Activated naive CD8-positive, alpha-beta T cell treated with anti-CD3 and anti-CD28 coated beads, Interleukin-2, amount 50 U/mL, for 24 hours (primary cell): Measurements from ENCODE around the gene ZNF609.

ENCODE experiments used
- ATAC-seq: fragments of 150-1000 bp; cut with Tn5 transposase; one replicate; pipeline ENCODE4 v1.10.0; 2021
- DNase-seq: peaks from one replicate; pipeline ENCODE4 v3.0.0; 2021
- H3K27ac Mint-ChIP-seq: one replicate; pipeline ENCODE4 v1.8.0; 2021; ENCODE audit warnings: mild to moderate bottlenecking, mixed read lengths
- H3K27me3 Mint-ChIP-seq: one replicate; pipeline ENCODE4 v1.8.0; 2021; ENCODE audit warnings: mixed read lengths
- H3K36me3 Mint-ChIP-seq: one replicate; pipeline ENCODE4 v1.8.0; 2021; ENCODE audit warnings: low read depth, mixed read lengths
- H3K4me1 Mint-ChIP-seq: one replicate; pipeline ENCODE4 v1.8.0; 2021; ENCODE audit warnings: mixed read lengths
- H3K4me3 Mint-ChIP-seq: one replicate; pipeline ENCODE4 v1.8.0; 2021; ENCODE audit warnings: mild to moderate bottlenecking, moderate library complexity, mixed read lengths
- H3K9me3 Mint-ChIP-seq: one replicate; pipeline ENCODE4 v1.8.0; 2021; ENCODE audit warnings: mixed read lengths

The ZNF609 gene

GRCh38 chr15:64507293-64507802 lies 47.0 kb downstream of the ZNF609 start:
- peaks cover 78% of the 10 kb centered on the region for H3K4me1 Mint-ChIP-seq
- no peaks in the 10 kb centered on the region for H3K27me3 Mint-ChIP-seq
- DNase-seq (peak; percentile 39), ATAC-seq (peak; percentile 95)
- peak overlapping the region; percentile 33 for H3K27ac Mint-ChIP-seq
- H3K4me3 Mint-ChIP-seq: no peak overlapping the region
- no peaks in the 10 kb centered on the region for H3K9me3 Mint-ChIP-seq
- peaks cover 5% of the 10 kb centered on the region for H3K36me3 Mint-ChIP-seq

DNA sequence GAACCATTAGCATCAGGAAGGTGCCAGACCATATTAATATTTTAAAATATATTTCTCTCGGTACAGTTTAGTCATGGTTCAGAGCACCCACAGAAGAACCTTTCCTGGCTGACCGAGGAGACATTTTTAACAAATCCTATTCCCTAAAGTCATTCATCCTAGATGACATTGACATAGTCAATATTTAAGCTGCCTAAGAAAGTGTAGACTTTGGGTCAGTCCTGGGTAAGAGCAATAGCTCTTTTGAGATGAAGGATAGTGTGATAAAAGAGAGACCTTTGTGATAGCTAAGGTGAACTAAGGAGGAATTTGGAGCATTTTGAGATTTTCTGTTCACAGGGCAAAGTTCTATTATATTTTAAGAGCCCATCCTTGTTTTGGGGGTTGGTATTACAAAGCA lies 47.5 kb downstream of the ZNF609 start:
- Mint-ChIP-seq H3K4me1 (peaks cover 75% of the 10 kb centered on the region), H3K36me3 (peaks cover 3% of the 10 kb centered on the region), H3K9me3 (no peaks in the 10 kb centered on the region), H3K4me3 (no peak overlapping the region), H3K27me3 (no peaks in the 10 kb centered on the region), H3K27ac (peak overlapping the region; percentile 33)
- no peak for ATAC-seq
- no peak for DNase-seq

DNA sequence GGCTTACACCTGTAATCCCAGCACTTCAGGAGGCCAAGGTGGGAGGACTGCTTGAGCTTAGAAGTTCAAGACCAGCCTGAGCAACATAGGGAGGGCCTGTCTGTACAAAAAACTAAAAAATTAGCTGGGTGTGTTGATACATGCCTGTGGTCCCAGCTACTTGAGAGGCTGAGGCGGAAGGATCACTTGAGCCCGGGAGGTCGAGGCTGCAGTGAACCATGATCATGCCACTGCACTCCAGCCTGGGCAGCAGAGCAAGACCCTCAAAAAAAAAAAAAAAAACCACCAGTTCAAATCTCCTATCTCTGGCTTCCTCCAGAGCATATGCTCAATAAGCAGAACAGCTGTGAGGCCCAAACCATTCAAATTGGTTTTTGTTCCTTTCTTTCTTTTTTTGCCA lies 53.4 kb downstream of the ZNF609 start:
- no peak for DNase-seq
- no peak overlapping the region for H3K4me3 Mint-ChIP-seq
- no peaks in the 10 kb centered on the region for H3K27me3 Mint-ChIP-seq
- no peak for ATAC-seq
- H3K27ac Mint-ChIP-seq: peak overlapping the region; percentile 40
- H3K9me3 Mint-ChIP-seq: no peaks in the 10 kb centered on the region
- H3K36me3 Mint-ChIP-seq: peaks cover 14% of the 10 kb centered on the region
- peaks cover 66% of the 10 kb centered on the region for H3K4me1 Mint-ChIP-seq

GRCh38 chr15:64515196-64515595 lies 54.8 kb downstream of the ZNF609 start:
- Mint-ChIP-seq H3K36me3 (peaks cover 14% of the 10 kb centered on the region), H3K9me3 (no peaks in the 10 kb centered on the region), H3K4me3 (no peak overlapping the region), H3K27ac (no peak overlapping the region), H3K4me1 (peaks cover 59% of the 10 kb centered on the region), H3K27me3 (no peaks in the 10 kb centered on the region)
- DNase-seq: no peak
- ATAC-seq: no peak

GRCh38 chr15:64515825-64516224 lies 55.4 kb downstream of the ZNF609 start:
- H3K9me3 Mint-ChIP-seq: no peaks in the 10 kb centered on the region
- no peak overlapping the region for H3K27ac Mint-ChIP-seq
- H3K4me1 Mint-ChIP-seq: peaks cover 53% of the 10 kb centered on the region
- no peak for DNase-seq
- no peaks in the 10 kb centered on the region for H3K27me3 Mint-ChIP-seq
- no peak for ATAC-seq
- H3K4me3 Mint-ChIP-seq: no peak overlapping the region
- H3K36me3 Mint-ChIP-seq: peaks cover 14% of the 10 kb centered on the region

- Mint-ChIP-seq H3K4me1 (peaks cover 38% of the 10 kb centered on the region), H3K4me3 (no peak overlapping the region), H3K27me3 (no peaks in the 10 kb centered on the region), H3K36me3 (peaks cover 11% of the 10 kb centered on the region), H3K27ac (no peak overlapping the region), H3K9me3 (no peaks in the 10 kb centered on the region)
- no peak for ATAC-seq
- no peak for DNase-seq
Measured at GRCh38 chr15:64519897-64520296, 59.5 kb downstream of the ZNF609 start.

DNA sequence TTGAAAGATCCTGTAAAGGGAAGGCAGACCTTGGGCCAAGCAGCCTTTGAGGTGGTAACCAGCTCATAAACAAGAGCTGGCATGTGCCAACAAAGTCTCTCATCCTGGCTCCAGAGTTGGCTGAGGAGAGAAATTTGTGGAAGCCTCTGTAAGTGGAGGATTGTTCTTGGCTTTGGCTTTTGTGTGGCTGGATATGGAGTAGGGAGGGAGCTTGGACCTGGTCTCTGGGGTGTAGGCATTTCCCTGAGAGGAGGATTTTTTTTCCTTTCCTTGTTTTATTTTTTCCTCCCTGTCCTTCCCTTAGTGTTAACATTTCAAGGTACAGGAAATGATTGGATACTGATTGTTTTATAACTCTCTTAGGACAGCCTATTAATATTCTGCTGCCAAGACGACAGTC lies 60.8 kb downstream of the ZNF609 start:
- DNase-seq: no peak
- H3K4me1 Mint-ChIP-seq: peaks cover 39% of the 10 kb centered on the region
- H3K27ac Mint-ChIP-seq: no peak overlapping the region
- no peaks in the 10 kb centered on the region for H3K9me3 Mint-ChIP-seq
- no peak overlapping the region for H3K4me3 Mint-ChIP-seq
- H3K27me3 Mint-ChIP-seq: no peaks in the 10 kb centered on the region
- ATAC-seq: no peak
- H3K36me3 Mint-ChIP-seq: peaks cover 11% of the 10 kb centered on the region

- peaks cover 39% of the 10 kb centered on the region for H3K4me1 Mint-ChIP-seq
Measured at GRCh38 chr15:64521726-64522164, 61.4 kb downstream of the ZNF609 start.

DNA sequence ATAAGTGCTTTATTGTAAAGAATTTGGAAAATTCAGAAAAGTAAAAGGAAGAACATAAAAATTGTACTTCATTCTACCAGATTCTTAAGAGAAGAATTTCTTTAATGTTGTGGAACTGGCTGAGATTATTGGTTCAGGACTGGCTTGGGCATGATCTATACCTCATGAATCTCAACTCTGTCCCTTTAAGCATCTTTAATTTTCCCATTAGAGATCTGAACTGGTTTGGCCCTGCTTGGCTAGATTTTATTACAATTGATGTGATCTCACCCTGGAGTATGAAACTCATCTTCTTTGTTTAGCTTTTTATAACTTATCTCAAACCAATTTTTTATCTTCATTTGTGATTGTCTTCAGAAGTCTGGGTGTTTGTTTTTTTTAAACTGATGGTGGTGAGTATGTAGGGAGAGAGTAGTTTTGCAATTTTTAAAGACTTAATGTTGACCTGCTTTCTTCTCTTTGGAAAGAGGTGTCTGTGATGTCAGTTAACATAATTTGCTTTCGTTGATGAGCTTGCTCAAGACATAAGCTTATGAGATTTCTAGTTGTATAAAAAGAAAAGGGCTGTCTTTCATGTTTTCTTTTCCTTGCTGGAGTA lies 61.9 kb downstream of the ZNF609 start:
- no peak for ATAC-seq
- no peaks in the 10 kb centered on the region for H3K9me3 Mint-ChIP-seq
- no peak for DNase-seq
- H3K27ac Mint-ChIP-seq: no peak overlapping the region
- H3K4me3 Mint-ChIP-seq: no peak overlapping the region
- no peaks in the 10 kb centered on the region for H3K27me3 Mint-ChIP-seq
- H3K4me1 Mint-ChIP-seq: peaks cover 40% of the 10 kb centered on the region
- H3K36me3 Mint-ChIP-seq: peaks cover 7% of the 10 kb centered on the region

More at GRCh38 chr15:64521726-64522164, 61.4 kb downstream of the ZNF609 start:
- H3K27ac Mint-ChIP-seq: no peak overlapping the region
- H3K27me3 Mint-ChIP-seq: no peaks in the 10 kb centered on the region
- ATAC-seq (peak; percentile 33), DNase-seq (no peak)
- no peaks in the 10 kb centered on the region for H3K9me3 Mint-ChIP-seq
- H3K36me3 Mint-ChIP-seq: peaks cover 10% of the 10 kb centered on the region
- no peak overlapping the region for H3K4me3 Mint-ChIP-seq

GRCh38 chr15:64523240-64523639 lies 62.9 kb downstream of the ZNF609 start:
- peaks cover 40% of the 10 kb centered on the region for H3K4me1 Mint-ChIP-seq
- H3K27ac Mint-ChIP-seq: no peak overlapping the region
- ATAC-seq (no peak), DNase-seq (no peak)
- H3K4me3 Mint-ChIP-seq: no peak overlapping the region
- H3K27me3 Mint-ChIP-seq: no peaks in the 10 kb centered on the region
- H3K36me3 Mint-ChIP-seq: peaks cover 7% of the 10 kb centered on the region
- no peaks in the 10 kb centered on the region for H3K9me3 Mint-ChIP-seq

- Mint-ChIP-seq H3K9me3 (no peaks in the 10 kb centered on the region), H3K4me1 (peaks cover 34% of the 10 kb centered on the region), H3K4me3 (no peak overlapping the region), H3K27ac (no peak overlapping the region), H3K36me3 (peaks cover 8% of the 10 kb centered on the region), H3K27me3 (no peaks in the 10 kb centered on the region)
- no peak for ATAC-seq
- no peak for DNase-seq
Measured at GRCh38 chr15:64524778-64525177, 64.4 kb downstream of the ZNF609 start.

- Mint-ChIP-seq H3K36me3 (peaks cover 13% of the 10 kb centered on the region), H3K4me1 (peaks cover 43% of the 10 kb centered on the region), H3K27ac (no peak overlapping the region), H3K4me3 (no peak overlapping the region), H3K27me3 (no peaks in the 10 kb centered on the region), H3K9me3 (no peaks in the 10 kb centered on the region)
- ATAC-seq (no peak), DNase-seq (no peak)
Measured at GRCh38 chr15:64525828-64526530, 65.6 kb downstream of the ZNF609 start.

DNA sequence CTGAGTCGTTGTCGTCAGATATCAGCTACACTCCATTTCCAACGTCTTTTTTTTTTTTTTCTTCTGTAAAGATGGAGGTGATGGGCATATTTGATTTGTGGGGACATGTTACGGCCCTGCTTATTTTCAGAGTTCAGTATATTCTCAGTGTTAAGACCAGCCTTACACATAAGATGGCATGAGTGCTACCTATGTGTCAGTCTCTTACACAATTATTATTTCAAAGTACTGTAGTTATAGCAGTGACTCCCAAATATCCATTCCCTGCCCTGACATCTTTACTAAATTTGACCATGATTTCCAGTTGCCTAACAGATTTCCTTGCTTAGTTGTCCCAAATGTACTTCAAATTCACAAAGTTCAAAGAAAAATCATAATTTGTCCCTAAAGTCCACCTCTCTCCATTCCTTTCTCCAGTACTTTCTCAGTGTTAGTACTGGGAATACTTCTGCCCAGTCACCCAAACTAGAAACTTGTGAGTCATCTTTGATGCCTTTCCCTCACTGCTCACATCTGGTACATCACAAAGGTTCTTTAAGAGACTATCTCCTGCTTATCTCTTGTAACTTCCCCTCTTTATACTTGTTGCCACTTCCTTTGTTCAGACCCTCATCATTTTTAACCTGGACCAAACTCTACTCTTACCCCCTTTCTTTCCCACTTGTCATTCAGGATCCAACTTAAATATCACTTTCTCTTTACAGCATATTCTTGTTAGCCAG lies 67.0 kb downstream of the ZNF609 start:
- DNase-seq (no peak), ATAC-seq (peak; percentile 73)
- H3K27me3 Mint-ChIP-seq: no peaks in the 10 kb centered on the region
- no peak overlapping the region for H3K27ac Mint-ChIP-seq
- H3K36me3 Mint-ChIP-seq: peaks cover 13% of the 10 kb centered on the region
- H3K9me3 Mint-ChIP-seq: no peaks in the 10 kb centered on the region
- no peak overlapping the region for H3K4me3 Mint-ChIP-seq
- H3K4me1 Mint-ChIP-seq: peaks cover 46% of the 10 kb centered on the region

DNA sequence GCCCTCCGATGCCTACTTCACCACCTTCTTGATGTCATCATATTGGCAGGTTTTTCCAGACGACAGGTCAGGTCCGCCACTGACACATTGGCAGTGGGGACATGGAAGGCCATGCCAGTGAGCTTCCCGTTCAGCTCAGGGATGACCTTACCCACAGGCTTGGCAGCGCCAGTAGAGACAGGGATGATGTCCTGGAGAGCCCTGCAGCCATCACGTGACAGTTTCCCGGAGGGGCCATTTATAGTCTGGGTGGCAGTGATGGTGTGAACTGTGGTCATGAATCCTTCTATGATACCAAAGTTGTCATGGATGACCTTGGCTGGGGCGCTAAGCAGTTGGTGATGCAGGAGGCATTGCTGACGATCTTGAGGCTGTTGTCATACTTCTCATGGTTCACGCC lies 68.5 kb downstream of the ZNF609 start:
- Mint-ChIP-seq H3K9me3 (no peaks in the 10 kb centered on the region), H3K4me1 (peaks cover 59% of the 10 kb centered on the region), H3K36me3 (peaks cover 17% of the 10 kb centered on the region), H3K27me3 (no peaks in the 10 kb centered on the region), H3K27ac (no peak overlapping the region), H3K4me3 (no peak overlapping the region)
- ATAC-seq (no peak), DNase-seq (no peak)

GRCh38 chr15:64530472-64530871 lies 70.1 kb downstream of the ZNF609 start:
- no peaks in the 10 kb centered on the region for H3K27me3 Mint-ChIP-seq
- DNase-seq: no peak
- H3K9me3 Mint-ChIP-seq: no peaks in the 10 kb centered on the region
- no peak for ATAC-seq
- H3K36me3 Mint-ChIP-seq: peaks cover 14% of the 10 kb centered on the region
- no peak overlapping the region for H3K4me3 Mint-ChIP-seq
- peaks cover 58% of the 10 kb centered on the region for H3K4me1 Mint-ChIP-seq
- H3K27ac Mint-ChIP-seq: no peak overlapping the region
